Astrocyte (in vitro differentiated cells and primary cell): ENCODE results near the gene ERG.

Source experiments
- EZH2 ChIP-seq: IDR thresholded peaks from 2 replicates; pipeline ENCODE4 v1.6.1; 2012; ENCODE audit warnings: mild to moderate bottlenecking, low read length, inconsistent platforms; ENCODE audit not compliant: insufficient read depth
- TF ChIP-seq, protein P1 (sequence below): IDR thresholded peaks from 2 replicates; pipeline ENCODE4 v1.5.1; 2011; ENCODE audit warnings: low read depth, mild to moderate bottlenecking, inconsistent platforms, low read length, moderate library complexity; ENCODE audit not compliant: insufficient read depth

GRCh38 chr21:38388647-38389353 is 109.5 kb downstream of the ERG start:
- TF ChIP-seq, protein P1, sequence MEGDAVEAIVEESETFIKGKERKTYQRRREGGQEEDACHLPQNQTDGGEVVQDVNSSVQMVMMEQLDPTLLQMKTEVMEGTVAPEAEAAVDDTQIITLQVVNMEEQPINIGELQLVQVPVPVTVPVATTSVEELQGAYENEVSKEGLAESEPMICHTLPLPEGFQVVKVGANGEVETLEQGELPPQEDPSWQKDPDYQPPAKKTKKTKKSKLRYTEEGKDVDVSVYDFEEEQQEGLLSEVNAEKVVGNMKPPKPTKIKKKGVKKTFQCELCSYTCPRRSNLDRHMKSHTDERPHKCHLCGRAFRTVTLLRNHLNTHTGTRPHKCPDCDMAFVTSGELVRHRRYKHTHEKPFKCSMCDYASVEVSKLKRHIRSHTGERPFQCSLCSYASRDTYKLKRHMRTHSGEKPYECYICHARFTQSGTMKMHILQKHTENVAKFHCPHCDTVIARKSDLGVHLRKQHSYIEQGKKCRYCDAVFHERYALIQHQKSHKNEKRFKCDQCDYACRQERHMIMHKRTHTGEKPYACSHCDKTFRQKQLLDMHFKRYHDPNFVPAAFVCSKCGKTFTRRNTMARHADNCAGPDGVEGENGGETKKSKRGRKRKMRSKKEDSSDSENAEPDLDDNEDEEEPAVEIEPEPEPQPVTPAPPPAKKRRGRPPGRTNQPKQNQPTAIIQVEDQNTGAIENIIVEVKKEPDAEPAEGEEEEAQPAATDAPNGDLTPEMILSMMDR: no peak
- no peak for TF ChIP-seq EZH2
